HUDEP-2 (cell line): ENCODE data around the gene LRRC9.
"Not testable (repeated sequence)": the region's sequence is repeated elsewhere in the genome, so short reads cannot be mapped to it uniquely, and the experiment has no call there.

Experiments
- DNase-seq, 76 experiments: peaks; one replicate each; lab custom pipeline; 2025; ENCODE audit not compliant: unreplicated experiment in 76 of 76; lab: John Stamatoyannopoulos, UW

The LRRC9 gene

DNA sequence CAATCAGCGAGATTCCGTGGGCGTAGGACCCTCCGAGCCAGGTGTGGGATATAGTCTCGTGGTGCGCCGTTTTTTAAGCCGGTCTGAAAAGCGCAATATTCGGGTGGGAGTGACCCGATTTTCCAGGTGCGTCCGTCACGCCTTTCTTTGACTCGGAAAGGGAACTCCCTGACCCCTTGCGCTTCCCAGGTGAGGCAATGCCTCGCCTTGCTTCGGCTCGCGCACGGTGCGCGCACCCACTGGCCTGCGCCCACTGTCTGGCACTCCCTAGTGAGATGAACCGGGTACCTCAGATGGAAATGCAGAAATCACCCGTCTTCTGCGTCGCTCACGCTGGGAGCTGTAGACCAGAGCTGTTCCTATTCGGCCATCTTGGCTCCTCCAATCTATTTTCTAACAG lies 32.2 kb downstream of the LRRC9 start:
- not testable (repeated sequence) for DNase-seq

DNA sequence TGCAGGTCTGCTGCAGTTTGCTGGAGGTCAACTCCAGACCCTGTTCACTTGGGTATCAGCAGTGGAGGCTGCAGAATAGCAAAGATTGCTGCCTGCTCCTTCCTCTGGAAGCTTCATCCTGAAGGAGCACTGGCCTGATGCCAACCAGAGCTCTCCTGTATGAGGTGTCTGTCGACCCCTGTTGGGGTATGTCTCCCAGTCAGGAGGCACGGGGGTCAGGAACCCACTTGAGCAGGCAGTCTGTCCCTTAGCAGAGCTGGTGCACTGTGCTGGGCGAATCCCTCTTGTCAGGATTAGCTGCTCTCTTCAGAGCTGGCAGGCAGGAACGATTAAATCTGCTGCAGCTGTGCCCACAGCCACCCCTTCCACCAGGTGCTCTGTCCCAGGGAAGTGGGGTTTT lies 37.9 kb downstream of the LRRC9 start:
- not testable (repeated sequence) for DNase-seq

DNA sequence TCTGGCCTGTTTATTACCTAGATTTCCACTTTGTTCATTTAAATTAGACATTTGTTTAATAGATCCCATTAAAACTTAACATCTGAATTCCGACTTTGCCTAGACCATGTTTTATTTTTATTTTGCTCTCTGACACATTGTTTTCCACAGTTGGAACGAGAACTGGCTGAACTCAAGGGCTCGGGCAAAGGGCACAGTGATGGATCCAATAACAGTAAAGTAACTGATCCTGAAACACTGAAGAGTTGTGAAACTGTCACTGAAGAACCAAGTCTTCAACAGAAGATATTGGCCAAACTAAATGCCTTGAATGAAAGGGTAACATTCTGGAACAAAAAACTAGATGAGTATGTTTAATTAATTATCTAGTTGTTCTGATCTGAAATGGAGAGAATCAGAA lies 39.7 kb downstream of the LRRC9 start:
- no peak for DNase-seq

DNA sequence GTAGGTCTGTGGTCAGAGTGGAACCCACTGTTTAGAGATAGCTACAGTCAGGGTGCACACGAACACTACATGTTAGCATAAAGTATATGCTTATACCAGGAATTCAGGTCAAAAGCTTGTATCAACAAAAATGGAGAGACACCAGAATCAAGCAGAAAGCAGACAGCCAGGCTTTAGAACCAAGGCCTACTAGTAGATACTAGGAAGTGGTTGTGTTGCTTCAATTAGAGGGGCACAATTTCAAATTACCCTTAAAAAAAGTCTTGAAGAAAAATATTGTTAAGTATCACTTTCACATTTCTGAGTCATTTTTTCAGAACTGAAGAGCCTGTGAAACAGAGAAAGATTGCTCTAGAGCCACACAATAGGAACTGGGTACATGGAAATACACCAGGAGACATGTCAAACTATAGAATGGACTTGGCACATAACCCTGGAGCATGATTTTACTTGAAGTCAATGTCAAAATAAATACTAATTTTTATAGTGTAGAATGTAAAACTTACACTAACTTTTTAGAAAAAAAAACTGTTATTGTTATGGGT lies 41.6 kb downstream of the LRRC9 start:
- DNase-seq = no peak

DNA sequence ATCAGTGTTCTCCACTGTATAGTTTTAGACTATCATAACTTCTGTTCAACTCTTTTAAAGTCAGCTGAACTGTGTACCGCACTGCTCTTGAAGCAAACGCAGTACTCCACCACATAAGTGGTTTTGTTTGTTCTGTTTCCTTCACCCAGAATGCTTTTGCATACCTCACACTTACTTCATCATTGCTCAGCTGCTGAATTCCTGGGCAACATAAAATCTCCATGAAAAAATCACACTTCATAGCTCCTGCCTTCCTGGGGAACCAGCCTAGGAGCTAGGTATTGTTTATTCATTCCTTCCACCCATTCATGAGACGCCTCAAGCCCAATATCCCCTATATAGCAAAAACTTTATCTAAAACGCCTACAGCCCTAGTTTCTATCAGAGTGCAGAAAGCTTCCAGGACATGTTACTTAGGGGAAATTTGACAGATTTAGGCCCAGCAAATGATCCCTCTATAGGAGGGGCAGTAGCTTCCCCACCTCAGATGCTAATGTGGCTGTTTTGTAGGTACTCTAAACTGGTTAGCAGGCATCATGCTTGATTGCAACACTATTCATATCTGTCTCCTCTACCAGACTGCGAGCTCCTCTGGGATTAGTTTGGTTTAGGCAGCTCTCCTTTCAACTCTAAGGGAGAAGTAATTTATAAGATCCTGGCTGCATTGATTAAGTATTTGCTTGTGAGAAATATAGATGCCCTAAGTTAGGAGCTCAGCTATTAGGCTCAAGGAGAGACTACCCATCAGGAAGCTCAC lies 44.5 kb downstream of the LRRC9 start:
- DNase-seq = no peak

DNA sequence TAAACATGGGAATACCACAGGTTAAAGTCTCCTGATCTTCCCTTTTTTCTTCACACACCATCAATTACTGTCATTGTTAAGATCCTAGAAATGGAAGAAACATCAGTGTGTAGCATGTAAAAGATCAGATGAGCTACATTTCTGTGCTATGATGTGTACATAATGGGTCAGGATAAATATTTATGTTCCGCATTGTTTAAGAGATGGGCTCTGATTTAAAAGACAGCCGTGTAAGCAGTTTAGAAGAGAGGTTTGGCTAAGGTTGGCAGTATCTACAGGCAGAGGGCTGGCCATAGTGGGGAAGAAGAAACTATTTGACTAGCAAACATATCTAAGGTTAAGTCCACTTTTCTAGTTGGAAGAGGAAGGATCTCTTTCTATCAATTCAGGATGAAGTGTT lies 49.4 kb downstream of the LRRC9 start:
- no peak for DNase-seq

DNA sequence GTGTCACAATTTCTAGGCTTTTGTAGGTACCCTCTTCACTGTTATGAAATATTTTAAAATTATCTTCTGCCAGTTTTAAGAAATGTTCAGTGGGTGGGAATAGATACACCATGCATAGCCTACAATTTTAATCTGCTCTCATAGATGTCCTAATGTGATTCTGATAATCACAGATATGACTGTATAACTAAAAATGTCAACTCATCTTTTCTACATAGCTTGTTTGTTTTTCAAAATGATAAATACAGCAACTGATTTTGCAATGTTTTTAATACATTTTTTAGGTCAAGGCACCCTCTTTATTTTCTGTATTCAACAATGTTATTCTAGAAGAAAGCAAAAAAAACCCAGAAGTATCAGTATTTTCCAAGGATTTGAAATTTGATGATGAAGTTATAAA lies 61.6 kb downstream of the LRRC9 start:
- DNase-seq = no peak

DNA sequence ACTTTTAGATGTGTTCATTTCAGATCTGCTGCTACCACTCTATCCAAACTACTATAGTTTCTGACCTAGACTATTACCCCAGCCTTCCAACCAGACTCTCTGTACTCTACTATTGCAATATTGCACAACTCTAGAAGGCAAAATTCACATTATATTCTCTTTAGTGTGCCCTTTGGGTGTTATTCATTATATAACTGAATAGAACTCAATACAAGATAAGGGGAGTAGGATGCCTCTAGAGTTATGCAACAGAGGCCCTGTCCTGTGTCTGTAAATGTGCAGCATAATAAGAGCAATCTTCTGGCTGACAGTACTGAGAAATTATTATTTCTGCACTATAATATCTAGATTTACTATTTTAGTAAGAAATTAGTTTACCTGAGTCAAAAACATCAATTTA lies 63.1 kb downstream of the LRRC9 start:
- DNase-seq = no peak

DNA sequence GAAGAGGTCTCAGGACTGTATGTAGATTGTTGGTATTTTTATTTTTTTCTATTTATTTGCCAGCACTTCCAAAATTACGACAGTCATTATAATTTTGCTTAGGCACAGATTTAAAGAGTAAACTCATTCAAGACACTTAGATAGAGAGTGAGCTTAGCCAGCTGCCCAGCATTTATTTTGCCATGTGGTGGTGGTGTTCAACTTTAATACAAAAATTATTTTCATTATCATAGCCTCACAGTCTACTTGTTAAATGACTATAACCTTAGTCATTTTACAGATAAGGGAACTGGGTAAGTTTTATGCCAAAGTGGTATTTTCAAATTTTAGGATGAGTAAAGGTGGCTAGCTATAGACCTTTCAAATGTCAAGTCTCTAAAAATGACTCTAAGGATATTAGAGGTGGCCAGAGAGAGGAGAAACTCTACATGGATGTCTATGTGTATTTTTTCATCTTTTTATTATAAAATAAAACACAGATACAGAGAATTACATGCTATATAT lies 66.7 kb downstream of the LRRC9 start:
- DNase-seq = no peak

DNA sequence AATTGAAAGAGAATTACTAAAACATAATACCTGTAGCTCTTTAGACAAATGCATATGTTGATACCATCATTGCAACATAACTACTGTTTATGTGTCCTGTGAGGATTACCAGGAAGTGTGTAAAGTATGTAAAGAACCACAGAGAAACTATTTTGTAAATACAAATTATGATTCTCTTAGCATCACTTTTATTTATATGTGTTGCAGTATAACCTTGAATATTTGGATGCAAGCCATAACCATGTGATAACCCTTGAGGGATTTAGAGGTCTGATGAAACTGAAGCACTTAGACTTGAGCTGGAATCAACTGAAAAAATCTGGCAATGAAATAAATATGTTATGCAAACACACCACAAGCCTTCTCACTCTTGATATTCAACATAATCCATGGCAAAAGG lies 77.5 kb downstream of the LRRC9 start:
- DNase-seq = no peak

DNA sequence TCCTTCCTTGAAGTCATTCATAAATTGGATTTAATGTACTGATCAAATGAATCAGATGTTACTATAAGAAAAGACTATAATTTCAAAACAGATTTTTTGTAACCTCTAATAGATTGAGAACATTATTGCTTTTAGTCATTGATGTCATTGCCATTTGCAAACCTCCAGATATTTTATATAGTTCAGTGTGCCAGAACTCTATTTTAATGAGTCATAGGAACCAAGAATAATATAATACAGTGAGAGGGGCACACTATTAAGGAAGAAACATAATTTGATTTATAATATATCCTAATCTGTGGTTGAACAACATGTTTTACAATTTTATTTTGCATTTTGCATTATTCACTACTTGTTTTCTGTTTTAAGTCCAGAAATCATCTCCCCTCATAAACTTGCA lies 78.0 kb downstream of the LRRC9 start:
- no peak for DNase-seq

DNA sequence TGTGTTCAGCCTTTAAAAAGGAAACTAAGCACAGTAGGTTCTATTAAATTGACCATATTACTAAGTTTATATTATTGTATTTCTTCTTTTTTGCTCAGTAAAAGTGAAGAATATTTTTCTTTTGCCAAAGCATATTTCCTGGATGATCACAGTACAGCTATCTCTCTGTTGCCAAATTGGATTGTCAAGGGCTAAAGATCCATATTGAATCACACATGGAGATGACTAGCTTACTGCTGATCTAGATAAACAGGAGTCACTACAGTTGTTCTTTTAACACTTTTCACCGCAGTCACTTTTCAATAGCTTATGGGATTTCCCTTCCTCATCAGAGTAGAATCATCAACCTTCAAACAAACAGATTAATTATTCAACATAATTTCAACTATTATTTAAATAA lies 78.6 kb downstream of the LRRC9 start:
- no peak for DNase-seq

DNA sequence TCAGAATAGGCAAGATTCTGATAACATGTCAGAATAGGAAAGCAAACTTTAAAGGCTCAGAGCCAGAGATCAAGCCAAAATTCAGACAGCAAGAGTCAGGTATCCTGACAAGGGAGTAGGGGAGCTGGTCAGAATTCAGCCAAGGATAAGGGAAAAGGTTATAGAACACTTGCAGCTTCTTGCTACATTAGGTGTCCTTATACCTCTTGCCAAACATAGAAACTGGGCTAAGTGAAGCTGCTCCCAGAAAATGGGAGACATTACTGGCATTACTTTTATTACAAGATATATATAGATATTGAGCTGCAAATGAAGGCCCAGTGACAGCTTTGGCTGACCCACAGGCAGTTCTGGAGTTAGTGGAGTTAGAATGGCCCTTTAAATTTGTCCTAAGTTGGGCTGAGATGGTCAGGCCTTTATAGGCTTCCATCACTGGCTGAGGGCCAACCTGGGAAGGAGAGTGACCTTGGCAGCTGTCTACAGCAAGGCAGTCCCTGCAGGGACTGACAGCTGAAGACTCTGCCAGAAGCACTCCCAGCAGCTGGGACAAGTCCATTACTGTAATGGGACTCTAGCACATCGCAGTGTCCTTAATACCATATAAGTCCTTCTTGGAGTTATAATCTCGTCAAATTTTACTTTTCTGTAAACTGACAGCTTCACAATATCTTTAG lies 83.0 kb downstream of the LRRC9 start:
- DNase-seq = peak in 1 of 76 experiments; percentile 4

DNA sequence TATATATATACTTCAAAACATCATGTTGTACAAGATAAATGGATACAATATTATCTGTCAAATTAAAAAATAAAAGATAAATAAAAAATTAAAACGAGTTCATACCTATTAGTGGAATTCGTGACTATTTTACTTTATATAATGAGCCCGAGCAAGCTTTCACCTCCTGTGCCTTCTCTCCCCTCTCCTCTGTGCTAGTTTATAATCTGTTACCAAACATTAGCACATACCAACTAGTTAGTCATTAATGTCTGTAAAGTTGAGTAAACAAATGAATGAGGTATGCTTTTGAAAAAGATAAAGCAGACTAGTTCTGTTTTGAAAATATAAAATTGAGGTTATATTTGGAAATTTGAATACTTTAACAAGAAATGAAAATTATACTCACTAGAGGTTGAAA lies 84.0 kb downstream of the LRRC9 start:
- DNase-seq = no peak

DNA sequence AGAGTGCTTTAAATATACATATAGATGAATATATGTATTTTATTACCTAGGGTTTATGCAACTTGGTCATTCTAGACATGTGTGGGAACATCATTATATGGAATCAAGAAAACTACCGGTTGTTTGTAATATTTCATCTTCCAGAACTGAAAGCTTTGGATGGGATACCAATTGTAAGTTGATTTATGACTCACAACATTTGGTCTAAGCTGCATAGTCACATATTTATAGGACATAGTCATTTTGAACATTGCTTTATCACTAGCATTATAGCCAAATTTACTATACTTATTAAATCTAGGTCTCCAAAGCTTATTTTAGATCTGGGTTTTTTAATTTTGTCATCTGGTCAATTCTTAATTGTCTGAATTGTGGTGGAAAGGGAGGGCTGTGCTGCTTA lies 88.1 kb downstream of the LRRC9 start:
- DNase-seq = no peak

DNA sequence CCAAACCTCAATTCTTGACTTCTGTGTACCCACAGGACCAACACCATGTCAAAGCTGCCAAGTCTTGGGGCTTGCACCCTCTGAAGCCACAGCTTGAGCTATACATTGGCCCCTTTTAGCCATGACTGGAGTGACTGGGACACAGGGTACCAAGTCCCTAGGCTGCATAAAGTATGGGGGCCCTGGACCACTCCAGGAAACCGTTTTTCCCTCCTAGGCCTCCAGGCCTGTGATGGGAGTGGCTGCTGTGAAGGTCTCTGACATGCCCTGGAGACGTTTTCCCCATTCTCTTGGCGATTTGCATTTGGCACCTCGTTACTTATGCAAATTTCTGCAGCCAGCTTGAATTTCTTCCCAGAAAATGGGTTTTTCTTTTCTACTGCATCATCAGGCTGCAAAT lies 90.3 kb downstream of the LRRC9 start:
- not testable (repeated sequence) for DNase-seq

DNA sequence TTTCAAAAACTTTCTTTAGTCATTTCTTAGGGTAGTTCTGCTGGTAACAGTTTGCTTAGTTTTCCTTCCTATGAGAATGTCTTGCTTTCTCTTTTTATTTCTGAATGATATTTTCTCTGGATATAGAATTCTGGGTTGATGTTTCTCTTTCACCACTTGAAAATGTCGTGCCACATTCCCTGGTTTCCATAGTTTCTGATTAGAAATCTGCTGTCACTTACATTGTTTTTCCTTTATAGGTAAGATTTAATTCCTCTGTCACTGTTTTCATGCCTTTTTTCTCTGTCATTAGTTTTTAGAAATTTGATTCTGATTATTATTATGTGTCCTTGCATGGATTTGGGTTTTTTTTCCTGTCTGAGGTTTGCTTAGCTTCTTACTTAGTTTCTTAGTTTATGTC lies 94.5 kb downstream of the LRRC9 start:
- no peak for DNase-seq

DNA sequence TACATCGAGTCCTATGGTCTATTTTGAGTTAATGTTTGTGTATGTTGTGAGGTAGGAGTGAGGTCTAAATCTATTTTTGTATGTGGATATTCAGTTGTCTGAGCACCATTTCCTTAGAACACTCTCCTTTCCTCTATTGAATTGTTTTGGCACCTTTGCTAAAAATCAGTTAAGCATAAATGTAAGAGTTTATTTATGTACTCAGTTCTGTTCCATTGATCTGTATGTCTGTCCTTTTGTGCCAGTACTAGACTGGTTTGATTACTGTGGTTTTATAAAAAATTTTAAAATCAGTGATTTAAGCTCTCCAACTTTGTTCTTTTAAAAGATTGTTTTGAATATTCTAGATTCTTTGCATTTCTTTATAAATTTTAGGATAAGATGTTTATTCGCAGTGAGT lies 101.7 kb downstream of the LRRC9 start:
- DNase-seq = no peak

DNA sequence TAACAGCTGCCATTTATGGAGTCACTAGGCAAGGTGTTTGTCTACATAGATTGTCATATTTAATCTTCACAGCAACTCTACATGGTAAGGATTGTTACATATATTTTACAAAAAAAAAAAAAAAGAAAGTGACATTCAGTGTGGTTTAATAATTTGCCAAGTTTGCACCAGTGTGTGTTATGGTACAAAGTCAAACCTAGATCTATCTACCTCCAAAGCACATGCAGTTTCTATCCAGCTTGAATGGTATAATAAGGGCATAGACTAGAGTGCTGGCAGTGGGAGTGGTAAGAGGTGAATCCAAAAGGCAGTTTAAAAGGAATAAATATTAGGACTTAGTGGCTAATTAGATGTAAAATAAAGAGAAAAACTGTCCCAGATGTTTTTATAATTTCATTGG lies 105.6 kb downstream of the LRRC9 start:
- no peak for DNase-seq

DNA sequence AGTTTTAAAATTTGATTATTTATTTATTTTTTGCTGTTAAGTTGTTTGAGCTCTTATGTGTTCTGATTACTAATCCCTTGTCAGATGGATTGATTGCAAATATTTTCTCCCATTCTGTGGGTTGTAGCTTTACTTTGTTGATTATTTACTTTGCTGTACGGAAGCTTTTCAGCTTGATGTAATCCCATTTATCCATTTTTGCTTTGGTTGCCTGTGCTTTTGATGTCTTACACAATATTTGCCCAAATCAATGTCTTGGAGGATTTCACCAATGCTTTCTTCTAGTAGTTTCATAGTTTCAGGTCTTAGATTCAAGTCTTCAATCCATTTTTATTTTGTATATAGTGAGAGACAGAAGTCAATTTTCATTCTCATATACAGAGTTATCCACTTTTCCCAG lies 115.2 kb downstream of the LRRC9 start:
- DNase-seq = no peak

DNA sequence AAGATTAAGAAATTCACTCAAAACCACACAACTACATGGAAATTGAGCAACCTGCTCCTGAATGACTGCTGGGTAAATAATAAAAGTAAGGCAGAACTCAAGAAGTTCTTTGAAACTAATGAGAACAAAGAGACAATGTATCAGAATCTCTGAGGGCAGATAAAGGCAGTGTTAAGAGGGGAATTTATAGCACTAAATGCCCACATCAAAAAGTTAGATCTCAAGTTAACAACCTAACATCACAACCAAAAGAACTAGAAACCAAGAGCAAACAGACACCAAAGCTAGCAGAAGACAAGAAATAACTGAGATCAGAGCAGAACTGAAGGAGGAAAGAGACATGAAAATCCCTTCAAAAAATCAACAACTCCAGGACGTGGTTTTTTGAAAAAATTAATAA lies 128.0 kb downstream of the LRRC9 start:
- not testable (repeated sequence) for DNase-seq

DNA sequence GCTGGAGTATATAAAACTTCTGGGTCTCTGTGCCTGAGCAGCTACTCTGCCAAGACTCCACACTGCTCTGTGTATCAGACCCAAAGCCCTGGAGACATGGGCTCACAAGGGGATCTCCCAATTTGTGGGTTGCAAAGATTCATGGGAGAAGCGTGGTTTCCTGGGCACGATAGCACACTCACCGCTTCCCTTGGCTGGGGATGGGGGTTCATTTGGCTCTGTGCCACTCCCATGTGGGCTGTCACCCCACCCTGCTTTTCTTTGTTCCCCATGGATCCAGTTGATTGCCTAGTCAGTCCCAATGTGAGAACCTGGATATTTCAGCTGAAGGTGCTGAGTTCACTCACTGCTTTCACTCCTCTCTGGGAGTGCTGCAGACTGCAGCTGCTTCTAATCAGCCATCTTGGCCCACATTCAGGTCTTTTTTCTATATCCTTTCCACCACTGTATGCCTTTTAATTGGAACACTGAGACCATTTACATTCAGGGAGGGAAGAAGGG lies 131.8 kb downstream of the LRRC9 start:
- no peak for DNase-seq
